Occipital lobe (tissue), 2 donors: ENCODE measurements around the gene RASA3. TPM values are rescaled to one million over a fixed set of nuclear protein-coding genes. Genes with fewer than 3 reads are reported as not detected.
A peak's percentile ranks its signal among the peaks of the same experiment; 100 is the strongest.

ENCODE experiments used
- DNase-seq: peaks from one replicate; lab custom pipeline; 2025; lab: John Stamatoyannopoulos, UW
- total RNA-seq: library from RNA; depleted of rRNA; stranded (reverse); fragments of >200 nt; gene quantifications from one replicate; pipeline ENCODE4 v1.2.3, GENCODE V29; 2014

Gene RASA3
- total RNA-seq, 1 donor from 2014 or later = 14.2 TPM

GRCh38 chr13:114057166-114058050, 75.0 kb downstream of the RASA3 start:
- DNase-seq = no peak

GRCh38 chr13:114056205-114057013, 76.0 kb downstream of the RASA3 start:
- DNase-seq = no peak

- no peak for DNase-seq
Observed at GRCh38 chr13:114055766-114056165, 76.7 kb downstream of the RASA3 start.

DNA sequence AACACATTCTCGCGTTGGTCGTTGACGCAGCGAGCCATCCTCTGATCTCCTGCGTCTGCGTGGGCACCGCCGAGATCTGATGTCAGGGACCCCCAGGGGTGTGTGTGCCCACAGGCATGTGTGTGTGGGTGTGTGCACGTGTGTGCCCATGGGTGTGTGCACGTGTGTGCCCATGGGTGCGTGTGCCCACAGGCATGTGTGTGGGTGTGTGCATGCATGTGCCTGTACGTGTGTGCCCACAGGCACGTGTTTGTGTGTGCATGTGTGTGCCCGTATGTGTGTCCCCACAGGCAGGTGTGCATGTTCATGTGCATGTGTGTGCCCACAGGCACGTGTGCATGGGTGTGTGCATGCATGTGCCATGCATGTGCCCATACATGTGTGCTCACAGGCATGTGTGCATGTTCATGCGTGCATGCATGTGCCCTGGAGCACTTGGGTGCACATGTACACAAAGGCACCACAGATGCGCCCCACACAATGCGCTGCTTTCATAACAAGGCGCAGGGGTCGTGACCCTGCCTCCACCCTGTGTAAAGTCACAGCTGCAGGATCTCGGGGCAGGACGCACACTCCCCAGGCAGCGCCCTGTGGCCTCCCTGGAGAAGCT, 77.5 kb downstream of the RASA3 start:
- DNase-seq = no peak

- DNase-seq = no peak
Observed at GRCh38 chr13:114054264-114054663, 78.2 kb downstream of the RASA3 start.

- no peak for DNase-seq
Observed at GRCh38 chr13:114053026-114053425, 79.4 kb downstream of the RASA3 start.

GRCh38 chr13:114050536-114051450, 81.6 kb downstream of the RASA3 start:
- no peak for DNase-seq

- no peak for DNase-seq
Observed at GRCh38 chr13:114049626-114050101, 82.8 kb downstream of the RASA3 start.

DNA sequence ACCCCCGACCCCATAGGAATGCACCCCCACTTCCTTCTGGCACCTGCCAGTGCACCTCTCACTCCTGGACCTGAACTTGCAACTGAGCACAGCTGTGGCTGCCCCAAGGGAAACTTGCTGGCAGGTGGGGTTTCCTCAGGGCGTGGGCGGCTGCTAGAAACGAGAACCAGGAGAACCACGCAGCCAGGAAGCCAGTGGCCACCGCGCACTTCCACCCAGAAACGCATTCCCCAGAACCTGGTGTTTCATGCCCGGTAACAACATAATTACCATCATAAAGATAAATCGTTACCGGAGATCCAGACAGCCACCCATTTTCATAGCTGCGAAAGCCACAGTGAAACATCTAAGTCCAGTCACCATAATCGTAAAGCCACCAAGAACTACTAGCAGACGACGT, 83.4 kb downstream of the RASA3 start:
- DNase-seq = no peak

- DNase-seq = no peak
Observed at GRCh38 chr13:114048443-114048842, 84.0 kb downstream of the RASA3 start.

GRCh38 chr13:114047358-114047881, 85.0 kb downstream of the RASA3 start:
- no peak for DNase-seq

GRCh38 chr13:114046431-114046975, 85.9 kb downstream of the RASA3 start:
- no peak for DNase-seq

GRCh38 chr13:114045113-114045735, 87.2 kb downstream of the RASA3 start:
- peak; percentile 25 for DNase-seq

DNA sequence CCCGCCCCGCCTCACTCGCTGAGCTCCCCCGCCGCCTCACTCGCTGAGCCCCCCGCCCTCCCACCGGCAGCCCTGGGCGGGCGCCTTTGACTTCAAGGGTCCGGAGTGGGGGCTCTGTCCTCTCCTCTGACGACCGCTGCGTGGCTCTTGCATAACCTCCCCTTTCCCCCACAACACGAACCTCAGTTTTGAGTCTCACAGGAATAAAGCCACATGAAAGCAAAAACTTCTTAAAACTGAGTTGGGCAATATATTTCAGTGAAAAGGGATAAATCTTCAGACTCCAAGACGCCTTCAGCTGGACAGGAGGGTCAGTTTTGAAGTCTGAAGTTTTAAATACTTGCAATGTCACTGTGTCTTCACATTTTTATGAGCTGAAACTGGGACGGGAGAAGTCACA, 87.9 kb downstream of the RASA3 start:
- DNase-seq = no peak

DNA sequence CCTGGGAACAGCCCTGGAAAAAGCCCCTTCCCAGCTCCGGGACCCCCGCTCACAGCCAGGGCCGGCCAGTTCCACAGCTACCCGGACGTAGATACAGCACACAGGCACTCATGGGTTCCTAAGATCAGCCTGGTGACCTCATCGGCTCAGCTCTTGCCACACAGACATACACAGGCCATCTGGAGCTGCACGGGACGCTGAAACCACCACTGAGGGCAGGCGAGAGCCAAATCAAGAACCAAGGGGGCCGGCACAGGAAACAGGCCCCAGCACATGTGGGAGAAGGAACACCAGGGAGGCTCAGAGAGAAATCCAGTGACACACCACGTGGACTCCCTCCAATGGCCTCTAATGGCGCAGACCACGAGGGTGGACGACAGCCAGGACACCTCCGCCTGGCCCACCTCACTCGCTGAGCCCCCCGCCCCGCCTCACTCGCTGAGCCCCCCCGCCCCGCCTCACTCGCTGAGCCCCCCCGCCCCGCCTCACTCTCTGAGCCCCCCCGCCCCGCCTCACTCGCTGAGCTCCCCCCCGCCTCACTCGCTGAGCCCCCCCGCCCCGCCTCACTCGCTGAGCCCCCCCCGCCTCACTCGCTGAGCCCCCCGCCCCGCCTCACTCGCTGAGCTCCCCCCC, 88.9 kb downstream of the RASA3 start:
- no peak for DNase-seq

GRCh38 chr13:114042066-114042815, 90.2 kb downstream of the RASA3 start:
- no peak for DNase-seq

DNA sequence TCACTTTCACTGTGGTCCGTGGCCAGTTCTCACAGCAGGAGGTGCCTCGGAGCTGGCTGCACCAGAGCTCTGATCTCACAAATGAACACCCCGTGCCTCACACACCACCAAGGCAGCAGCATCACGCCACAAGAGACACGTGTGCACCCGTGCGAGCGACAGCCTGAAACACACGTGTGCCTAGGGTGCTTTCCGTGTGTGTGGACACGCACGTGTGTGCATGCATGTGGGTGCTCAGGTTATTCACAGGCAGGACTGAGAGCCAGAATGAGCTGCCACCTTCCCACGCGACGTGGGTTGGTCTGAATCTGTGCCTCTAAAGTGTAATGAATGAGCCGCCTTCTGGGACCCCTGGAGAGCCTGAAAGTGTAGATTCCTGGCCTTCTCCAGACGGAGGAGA, 90.9 kb downstream of the RASA3 start:
- peak; percentile 42 for DNase-seq

DNA sequence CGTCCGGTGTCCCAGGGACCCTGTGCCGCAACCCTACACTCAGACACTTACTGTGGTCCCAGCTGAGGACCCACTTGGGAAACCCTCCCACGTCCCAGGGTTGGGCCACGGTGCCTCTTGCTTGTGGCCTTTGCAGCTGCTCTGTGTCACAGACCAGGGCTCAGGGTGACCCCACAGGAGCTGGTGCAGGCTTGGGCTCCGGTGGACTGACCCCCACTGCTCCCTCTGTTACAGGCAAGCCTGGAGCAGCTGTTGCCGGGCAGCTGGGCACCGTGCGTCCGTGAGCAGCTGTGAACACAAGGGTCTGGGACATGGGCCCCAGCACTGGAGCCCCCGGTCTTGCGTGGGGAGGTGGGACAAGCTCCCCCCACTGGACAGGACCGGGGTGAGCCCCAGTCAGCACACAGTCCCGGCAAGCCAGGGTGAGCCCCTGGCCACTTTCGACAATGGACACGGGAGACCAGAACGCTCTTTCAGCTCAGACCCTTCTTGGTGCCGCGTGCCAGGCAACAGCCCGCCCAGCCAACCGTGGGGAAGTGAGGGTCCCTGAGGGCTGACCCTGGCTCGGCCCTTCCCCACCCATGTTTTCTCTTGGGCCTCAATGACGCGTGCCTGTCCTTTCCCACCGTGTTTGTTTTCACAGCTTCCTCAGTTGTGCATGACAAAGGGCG, 92.8 kb downstream of the RASA3 start:
- DNase-seq = no peak
